ENCODE results near the gene TMTC4.
"Not testable (repeated sequence)": the region's sequence is repeated elsewhere in the genome, so short reads cannot be mapped to it uniquely, and the experiment has no call there.

Gene TMTC4

DNA sequence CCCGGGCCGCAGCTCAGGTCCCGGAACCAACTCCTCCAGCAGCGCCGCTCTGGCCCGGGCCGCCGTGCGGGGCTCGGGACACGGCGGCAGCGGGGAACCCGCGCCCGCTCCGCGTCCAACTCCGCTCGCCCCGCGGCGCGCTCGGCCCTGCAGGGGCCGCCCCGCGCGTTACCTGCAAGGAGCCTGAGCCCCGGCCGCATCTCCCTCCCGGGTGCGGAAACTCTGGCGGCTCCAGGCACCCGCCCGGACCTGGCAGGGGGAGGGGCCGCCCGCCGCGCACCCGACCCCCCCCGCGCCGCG, at the start of gene TMTC4:
Gene TMTC4 (minus strand): TSS at position 224 of the 300 bp plus-strand sequence. CDS start 4,433 bp downstream, outside the sequence.
- no peak for DNase-seq (ENCODE audit: low read depth)

DNA sequence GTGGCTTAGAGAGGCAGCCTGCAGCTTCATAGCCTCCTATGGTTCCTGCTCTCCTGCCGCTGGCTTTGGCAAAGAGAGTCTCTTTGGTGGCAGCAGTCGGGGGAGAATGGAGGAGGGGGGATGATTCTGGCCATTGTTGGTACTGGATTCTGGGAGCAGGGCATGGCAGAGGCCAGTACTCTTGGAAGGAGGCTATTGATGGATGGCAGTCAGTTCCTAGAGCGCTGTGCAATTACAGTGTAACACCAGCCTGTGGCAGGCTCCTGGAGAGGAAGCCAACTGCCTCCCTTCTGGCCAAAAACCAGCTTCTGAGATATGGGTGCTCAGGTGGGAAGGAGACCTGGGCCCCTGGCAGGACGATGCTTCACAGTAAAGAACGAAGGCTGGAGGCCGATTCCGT, 47.9 kb upstream of the TMTC4 start:
- DNase-seq (ENCODE audit: low read depth): no peak

DNA sequence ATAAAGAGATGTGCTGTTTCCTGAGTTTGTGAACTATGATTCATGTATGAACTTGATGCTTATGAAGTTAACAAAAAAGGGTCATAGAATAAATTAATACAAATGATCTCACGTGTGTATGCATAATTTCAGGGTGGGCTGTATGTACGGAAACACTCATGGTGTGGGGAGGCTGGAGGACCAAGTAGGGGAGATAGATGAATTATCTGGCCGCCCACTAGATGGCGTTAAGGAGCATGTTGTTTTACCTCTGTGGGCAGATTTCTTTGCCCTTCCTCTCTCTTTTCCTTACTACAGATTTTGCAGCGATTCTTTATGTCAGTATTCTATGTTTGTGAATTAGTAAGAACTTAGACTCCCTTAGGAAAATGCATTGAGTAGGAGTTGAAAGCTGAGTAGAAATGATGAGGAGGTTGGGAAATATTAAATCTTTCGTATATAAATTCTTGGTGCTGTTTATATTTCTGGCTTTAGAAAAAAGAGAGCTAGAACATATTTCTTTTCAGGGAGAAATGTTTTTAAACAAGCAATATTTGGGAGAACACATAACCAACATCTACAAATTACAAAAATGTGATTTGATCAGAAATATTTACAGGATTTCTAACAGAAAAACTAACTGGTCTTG, 47.4 kb upstream of the TMTC4 start:
- DNase-seq (ENCODE audit: low read depth): peak; percentile 41

DNA sequence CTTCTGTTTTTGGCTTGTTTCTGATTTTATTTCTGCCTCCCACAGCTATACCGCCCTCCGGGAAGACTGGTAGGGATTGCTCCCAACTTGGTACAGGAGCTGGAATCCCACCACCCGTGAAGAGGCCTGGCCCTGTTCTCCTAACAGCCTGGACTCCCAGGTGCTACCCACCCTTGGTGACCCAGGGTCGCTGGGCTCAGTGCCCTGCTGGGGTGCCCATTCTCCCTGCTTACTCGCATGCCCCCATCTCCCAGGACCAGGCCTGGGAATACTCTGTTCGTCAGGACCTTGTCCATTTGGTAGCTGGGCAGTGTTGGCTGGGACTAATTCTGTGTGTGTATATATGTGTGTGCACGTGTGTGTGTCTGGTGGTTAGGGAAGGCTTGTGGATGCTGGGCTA, 41.0 kb upstream of the TMTC4 start:
- no peak for DNase-seq (ENCODE audit: low read depth)

- no peak for DNase-seq (ENCODE audit: low read depth)
Observed at GRCh38 chr13:100714478-100714877, 39.9 kb upstream of the TMTC4 start.

- peak; percentile 5 for DNase-seq (ENCODE audit: low read depth)
Observed at GRCh38 chr13:100710176-100710575, 35.6 kb upstream of the TMTC4 start.

DNA sequence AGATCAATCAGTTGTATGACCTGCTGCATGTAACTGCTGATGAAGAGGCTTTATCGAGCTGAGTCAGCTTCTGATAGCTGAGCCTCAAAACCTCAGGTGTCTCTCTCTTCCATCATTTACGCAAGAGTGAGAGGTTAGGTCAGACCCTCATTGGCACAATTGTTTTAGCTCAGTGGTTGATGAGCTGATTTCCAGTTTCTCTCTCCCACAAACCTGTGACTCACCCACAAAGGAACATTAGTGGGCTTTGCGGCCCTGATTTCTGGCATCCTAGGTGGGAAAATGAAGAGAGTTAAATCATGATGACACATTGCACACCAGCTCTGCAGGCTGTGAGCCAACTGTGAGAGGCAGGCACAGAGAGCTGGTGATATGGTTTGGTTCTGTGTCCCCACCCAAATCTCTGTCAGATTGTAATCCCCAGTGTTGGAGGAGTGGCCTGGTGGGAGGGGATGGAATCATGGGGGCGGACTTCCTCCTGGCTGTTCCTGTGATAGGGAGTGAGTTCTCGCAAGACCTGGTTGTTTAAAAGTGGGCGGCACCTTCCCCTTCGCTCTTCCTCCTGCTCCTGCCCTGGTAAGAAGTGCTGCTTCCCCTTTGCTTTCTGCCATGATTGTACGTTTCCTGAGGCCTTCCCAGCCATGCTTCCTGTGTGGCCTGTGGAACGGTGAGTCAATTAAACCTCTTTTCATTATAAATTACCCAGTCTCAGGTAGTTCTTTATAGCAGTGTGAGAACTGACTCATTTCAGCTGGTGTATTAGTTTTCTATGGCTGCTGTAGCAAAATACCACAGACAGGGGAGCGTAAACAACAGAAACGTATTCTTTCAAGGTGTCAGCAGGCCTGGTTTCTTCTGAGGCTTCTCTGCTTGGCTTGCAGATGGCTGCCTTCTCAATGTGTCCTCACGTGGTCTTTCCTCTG, 33.5 kb upstream of the TMTC4 start:
- peak; percentile 55 for DNase-seq (ENCODE audit: low read depth)

- DNase-seq (ENCODE audit: low read depth): not testable (repeated sequence)
Observed at GRCh38 chr13:100698331-100698730, 23.7 kb upstream of the TMTC4 start.

DNA sequence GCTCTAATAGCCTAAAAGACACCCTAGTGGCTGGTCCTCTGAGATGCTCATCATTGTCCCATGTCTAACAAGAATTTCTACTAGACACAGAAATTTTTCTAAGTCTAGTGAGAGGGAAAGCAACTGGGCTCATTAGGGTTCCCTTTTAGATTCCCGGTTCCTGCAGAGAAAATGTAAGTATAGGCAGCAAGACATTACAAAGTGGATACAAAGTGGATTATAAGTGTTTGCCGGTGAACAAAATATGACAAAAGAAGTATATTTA, 20.8 kb upstream of the TMTC4 start:
- DNase-seq (ENCODE audit: low read depth): no peak

DNA sequence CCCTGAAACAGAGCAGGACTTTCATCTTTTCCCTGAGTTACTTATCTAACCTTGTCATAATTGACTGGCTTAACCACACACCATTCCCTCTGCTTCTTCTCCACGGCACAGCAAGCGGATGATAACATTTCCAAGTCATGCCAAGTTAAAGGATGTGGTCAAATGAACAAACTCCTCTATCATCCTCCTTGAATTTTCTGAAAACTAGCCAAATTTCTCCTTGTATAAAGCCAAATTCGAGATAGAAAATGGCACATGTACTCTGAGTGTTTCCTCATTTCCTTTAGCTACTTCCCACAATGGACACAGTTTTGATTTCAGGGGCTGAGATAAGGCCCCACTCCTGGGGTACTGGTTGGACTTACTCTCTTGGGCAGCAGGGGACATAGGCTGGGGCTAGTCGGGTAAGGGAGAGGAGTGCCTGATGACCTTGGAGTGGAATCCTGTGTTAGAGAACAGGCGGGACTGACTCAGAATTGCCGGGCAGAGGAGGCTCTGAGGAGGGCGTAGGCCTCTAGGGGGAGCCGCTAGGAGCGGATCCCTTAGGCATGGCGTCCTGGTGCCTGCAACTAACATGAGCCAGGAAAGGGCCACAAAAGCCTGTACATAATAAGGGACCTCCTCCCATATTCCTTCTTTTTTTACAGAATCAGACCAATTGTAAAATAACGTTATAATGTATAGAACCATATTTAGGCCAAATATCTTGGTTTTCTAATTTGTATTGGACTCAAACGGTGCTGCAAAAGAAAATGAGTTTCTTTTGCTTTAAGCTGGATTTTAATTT, 20.3 kb upstream of the TMTC4 start:
- peak; percentile 67 for DNase-seq (ENCODE audit: low read depth)

GRCh38 chr13:100689191-100689590, 14.6 kb upstream of the TMTC4 start:
- no peak for DNase-seq (ENCODE audit: low read depth)

GRCh38 chr13:100680131-100680530, 5.5 kb upstream of the TMTC4 start:
- no peak for DNase-seq (ENCODE audit: low read depth)

- not testable (repeated sequence) for DNase-seq (ENCODE audit: low read depth)
Observed at GRCh38 chr13:100677128-100677527, 2.5 kb upstream of the TMTC4 start.

GRCh38 chr13:100675661-100676129, 1.1 kb upstream of the TMTC4 start:
- DNase-seq (ENCODE audit: low read depth): no peak

DNA sequence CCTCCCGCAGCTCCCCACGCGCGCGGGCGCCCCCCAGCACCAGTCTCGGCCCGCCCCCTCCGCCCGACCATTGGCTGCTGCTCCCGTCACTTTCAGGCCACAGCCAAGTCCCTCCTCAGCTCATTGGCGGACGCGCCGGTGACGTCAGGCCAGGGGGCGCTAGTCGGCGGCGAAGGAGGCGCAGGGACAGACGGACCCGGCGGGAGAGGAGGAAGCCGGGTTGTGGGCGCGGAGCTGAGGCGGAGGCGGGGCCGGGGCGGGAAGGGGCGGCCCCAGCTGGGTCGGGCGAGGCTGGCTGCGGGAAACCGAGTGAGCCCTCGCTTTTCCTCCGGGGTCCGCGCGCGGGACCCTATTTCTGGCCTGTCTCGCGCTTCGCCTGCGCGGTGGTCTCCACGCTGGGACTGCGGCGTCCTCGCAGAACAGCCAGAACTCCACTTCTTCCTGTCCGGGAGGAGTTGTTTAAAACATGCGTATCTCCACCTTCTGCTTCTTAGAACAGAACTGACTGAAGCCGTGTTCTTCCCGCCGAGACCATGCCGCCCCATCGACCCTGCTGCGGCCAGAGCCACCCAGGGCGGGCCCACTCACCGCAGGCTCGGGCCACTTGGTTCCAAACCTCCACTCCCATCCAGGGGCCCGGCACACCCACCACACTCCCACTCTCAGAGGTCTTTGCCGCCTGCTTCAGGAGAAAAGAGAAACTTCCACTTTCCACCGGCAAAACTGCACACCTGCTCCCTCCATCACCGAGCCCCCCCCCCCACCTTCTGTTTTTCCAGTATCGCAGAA, 471 bp upstream of the TMTC4 start:
- peak; percentile 99 for DNase-seq (ENCODE audit: low read depth)

DNA sequence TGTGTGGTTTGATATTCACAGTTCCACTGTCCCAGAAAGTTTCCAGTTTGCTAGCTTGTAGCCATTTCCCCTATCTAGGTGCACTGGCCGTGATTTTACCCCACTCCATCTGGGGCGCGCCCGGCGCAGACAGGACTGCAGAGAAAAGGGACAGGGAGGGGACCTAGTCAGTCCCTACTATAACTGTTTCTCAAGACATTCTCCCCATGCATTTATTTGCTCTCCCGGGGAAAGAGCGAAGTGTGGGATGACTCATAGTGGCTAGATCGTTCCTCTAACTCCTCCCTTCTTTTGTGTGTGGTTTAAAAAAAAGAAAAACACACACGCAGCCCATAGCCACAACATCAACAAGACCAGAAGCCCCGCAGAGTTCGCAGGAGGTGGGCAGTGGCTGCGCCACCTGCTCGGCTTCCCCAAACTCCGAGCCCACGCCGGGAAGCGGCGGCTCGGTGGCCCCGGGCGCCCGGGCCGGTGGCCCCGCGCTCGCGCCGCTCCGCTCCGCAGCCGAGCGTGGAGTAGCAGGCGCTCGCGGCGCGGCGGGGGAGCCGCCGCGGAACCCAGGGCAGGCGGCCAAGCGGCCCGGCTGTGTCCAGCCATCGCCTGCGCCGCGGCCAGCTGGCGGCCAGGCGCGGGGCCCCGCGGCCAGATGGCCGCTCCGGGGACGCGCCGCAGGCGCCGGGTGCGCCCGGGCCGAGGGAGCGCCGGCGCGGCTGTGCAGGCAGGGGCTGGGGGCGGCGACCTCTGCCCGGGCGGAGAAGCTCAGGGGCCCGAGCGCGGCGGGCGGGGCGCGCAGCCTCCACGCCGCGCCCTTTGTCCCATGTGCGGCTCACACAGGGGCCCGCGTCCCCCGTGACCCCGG, 653 bp downstream of the TMTC4 start:
- peak; percentile 92 for DNase-seq (ENCODE audit: low read depth)

DNA sequence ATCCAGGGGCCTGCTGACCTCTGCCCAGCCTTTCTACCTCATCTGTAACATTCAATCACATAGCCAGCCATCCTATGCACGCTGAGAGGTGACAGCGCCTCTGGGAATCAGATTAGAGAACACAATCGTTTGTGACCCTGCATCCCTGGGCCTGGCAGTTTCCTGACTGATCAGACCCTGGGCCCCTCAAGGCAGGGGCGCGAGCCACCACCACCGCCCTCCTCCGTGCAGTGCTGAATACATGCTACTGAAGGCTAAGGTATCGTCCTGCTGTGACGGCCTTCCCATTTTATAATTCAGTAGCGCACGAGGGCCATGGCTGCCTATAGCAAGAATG, 1.3 kb downstream of the TMTC4 start:
- no peak for DNase-seq (ENCODE audit: low read depth)

DNA sequence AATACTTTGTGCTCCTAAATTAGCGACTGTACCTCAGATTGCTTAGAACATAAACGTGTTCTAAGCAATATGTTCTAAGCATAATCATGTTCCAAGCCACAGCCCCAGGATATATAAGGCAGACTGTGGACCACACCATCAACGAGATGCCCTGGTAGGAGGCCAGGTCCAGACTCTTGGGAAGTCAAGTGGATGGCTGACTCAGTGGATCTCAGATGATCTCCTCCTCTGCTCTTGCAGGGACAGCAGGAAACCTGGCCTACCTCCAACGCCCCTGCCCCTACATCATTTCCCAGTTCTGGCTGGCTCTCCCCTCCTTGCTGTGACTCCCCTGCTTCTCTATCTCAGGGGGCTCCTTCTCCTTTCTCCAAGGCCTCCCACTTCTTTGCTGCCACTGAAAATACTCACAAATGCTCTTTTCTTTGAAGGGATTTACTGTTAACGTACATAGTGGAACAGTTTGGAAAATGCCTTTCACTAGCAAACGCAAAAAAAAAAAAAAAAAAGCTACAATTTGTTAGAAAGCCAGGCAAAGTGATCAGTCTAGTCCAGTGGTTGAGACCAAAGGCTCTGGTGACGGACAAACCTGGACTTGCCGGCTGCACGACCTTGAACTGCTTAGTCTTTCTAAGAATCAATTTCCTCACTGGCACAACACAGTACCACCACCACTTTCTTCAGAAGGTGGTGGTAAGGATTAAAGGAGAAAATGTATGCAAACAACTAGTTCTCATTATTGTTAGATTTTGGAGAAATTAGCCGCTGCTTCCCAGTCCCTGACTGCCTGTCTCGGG, 3.0 kb downstream of the TMTC4 start:
- DNase-seq (ENCODE audit: low read depth): no peak

GRCh38 chr13:100668408-100668807, 6.2 kb downstream of the TMTC4 start:
- peak; percentile 15 for DNase-seq (ENCODE audit: low read depth)

- no peak for DNase-seq (ENCODE audit: low read depth)
Observed at GRCh38 chr13:100667894-100668293, 6.7 kb downstream of the TMTC4 start.

Measured in iris pigment epithelial cell (primary cell).